Keratinocyte (primary cell): ENCODE data around the gene LYRM7. TPM values are rescaled to one million over a fixed set of nuclear protein-coding genes. Genes with fewer than 3 reads are reported as not detected.

Experiments used
- DNase-seq: peaks from one replicate; pipeline ENCODE4 v3.0.0-alpha.2; 2011; ENCODE audit warnings: low read depth, missing footprints, low spot score
- FAIRE-seq: peaks from 2 replicates; lab custom pipeline; 2011; peaks lifted over from hg19 to GRCh38; lab: Jason Lieb, UNC
- H2AFZ ChIP-seq: 2 replicates; pipeline ENCODE4 v1.6.0; 2012; ENCODE audit warnings: low read length, control low read depth, inconsistent platforms; ENCODE audit not compliant: control insufficient read depth
- H3K27ac ChIP-seq: 2 replicates; pipeline ENCODE4 v1.5.1; 2011; ENCODE audit warnings: low read length; ENCODE audit not compliant: control insufficient read depth, insufficient read depth
- H3K27me3 ChIP-seq: 3 replicates; pipeline ENCODE4 v1.6.0; 2011; ENCODE audit warnings: low read length; ENCODE audit not compliant: control insufficient read depth, insufficient read depth; ENCODE audit errors: extremely low read depth
- H3K36me3 ChIP-seq, 2 experiments: 2 replicates in 1 of 2; 3 replicates in 1 of 2; pipeline ENCODE4 v1.5.1; 2011; ENCODE audit warnings: low read length in 2 of 2, mild to moderate bottlenecking in 1 of 2; ENCODE audit not compliant: control insufficient read depth in 2 of 2, insufficient read depth in 2 of 2; ENCODE audit errors: extremely low read depth in 1 of 2
- H3K4me1 ChIP-seq: 3 replicates; pipeline ENCODE4 v1.5.1; 2011; ENCODE audit warnings: low read length; ENCODE audit not compliant: control insufficient read depth, insufficient read depth; ENCODE audit errors: extremely low read depth
- H3K4me2 ChIP-seq: 3 replicates; pipeline ENCODE4 v1.6.0; 2011; ENCODE audit warnings: low read depth, low read length; ENCODE audit not compliant: control insufficient read depth, insufficient read depth; ENCODE audit errors: extremely low read depth
- H3K4me3 ChIP-seq, 3 experiments: fragments of 200-600 bp in 1 of 3; sonication (generic) in 1 of 3; 2 replicates in 2 of 3; 3 replicates in 1 of 3; pipeline ENCODE4 v1.5.1; 2011 to 2016; ENCODE audit warnings: low read length in 3 of 3, mild to moderate bottlenecking in 3 of 3, control low read depth in 2 of 3, inconsistent platforms in 1 of 3, low read depth in 1 of 3, mixed read lengths in 1 of 3, mixed run types in 1 of 3, moderate library complexity in 1 of 3; ENCODE audit not compliant: control insufficient read depth in 2 of 3, insufficient read depth in 2 of 3; ENCODE audit errors: extremely low read depth in 1 of 3
- H3K79me2 ChIP-seq: 2 replicates; pipeline ENCODE4 v1.6.0; 2012; ENCODE audit warnings: low read length; ENCODE audit not compliant: control insufficient read depth, insufficient read depth
- H3K9ac ChIP-seq: 3 replicates; pipeline ENCODE4 v1.6.0; 2011; ENCODE audit warnings: low read length; ENCODE audit not compliant: control insufficient read depth, insufficient read depth; ENCODE audit errors: extremely low read depth
- H3K9me1 ChIP-seq: 3 replicates; pipeline ENCODE4 v1.6.0; 2011; ENCODE audit warnings: low read length; ENCODE audit not compliant: control insufficient read depth, insufficient read depth; ENCODE audit errors: extremely low read depth
- H3K9me3 ChIP-seq: 2 replicates; pipeline ENCODE4 v1.5.1; 2012; ENCODE audit warnings: low read depth, low read length; ENCODE audit not compliant: control insufficient read depth
- H4K20me1 ChIP-seq: 3 replicates; pipeline ENCODE4 v1.6.0; 2011; ENCODE audit warnings: low read length; ENCODE audit not compliant: control insufficient read depth, insufficient read depth; ENCODE audit errors: extremely low read depth
- EZH2 ChIP-seq: IDR thresholded peaks from one replicate; pipeline ENCODE4 v1.6.1; 2012; ENCODE audit warnings: inconsistent platforms, mild to moderate bottlenecking, low read length, moderate library complexity
- dilution Hi-C: fragments of 300-500 bp; cut with MboI; formaldehyde crosslinking; loops from one replicate; pipeline ENCODE4 v1.7.0; 2020; ENCODE audit warnings: low sequenced_read_pairs; ENCODE audit not compliant: extremely low pct_ligation_motif_present
- polyA plus RNA-seq, 5 experiments: library from polyadenylated mRNA; depleted of rRNA in 3 of 5; stranded (reverse) in 3 of 5; stranded (forward) in 1 of 5; unstranded in 1 of 5; fragments of >200 nt; gene quantifications; 1 replicate in 1 of 5; 2 replicates in 3 of 5; 3 replicates in 1 of 5; pipeline versions ENCODE4 v1.2.1 to v1.2.3, GENCODE V29; 2011 to 2012; ENCODE audit warnings: missing spikeins in 2 of 5, low read depth in 1 of 5, low replicate concordance in 1 of 5
- TF ChIP-seq, protein P1 (sequence below), 3 experiments: IDR thresholded peaks in 1 of 3; conservative IDR thresholded peaks in 1 of 3; optimal IDR thresholded peaks in 1 of 3; 2 replicates in 2 of 3; 3 replicates in 1 of 3; pipeline versions ENCODE3 to v1.5.1; 2011; ENCODE audit warnings: low read length in 3 of 3, mild to moderate bottlenecking in 3 of 3, moderate library complexity in 2 of 3, control low read depth in 1 of 3, inconsistent platforms in 1 of 3; ENCODE audit not compliant: insufficient read depth in 2 of 3; ENCODE audit errors: extremely low read depth in 1 of 3

The LYRM7 gene
- polyA plus RNA-seq, 1 donor (not counting 4 experiments of a cell fraction or from before 2014, with no cell fraction given): 5.5 TPM

DNA sequence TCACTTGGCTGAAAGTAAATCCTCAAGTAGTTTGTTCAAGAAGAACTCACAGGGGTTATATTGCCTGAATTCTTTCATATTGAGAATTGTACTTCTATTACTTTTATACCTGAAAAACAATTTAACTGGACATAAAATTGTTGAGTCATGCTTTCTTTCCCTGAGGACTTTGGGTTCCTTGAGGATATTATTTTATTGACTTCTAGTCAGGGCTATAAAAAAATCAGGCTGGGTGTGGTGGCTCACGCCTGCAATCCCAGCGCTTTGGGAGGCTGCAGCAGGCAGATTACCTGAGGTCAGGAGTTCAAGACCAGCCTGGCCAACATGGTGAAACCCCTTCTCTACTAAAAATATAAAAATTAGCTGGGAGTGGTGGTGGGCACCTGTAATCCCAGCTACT, 75.2 kb downstream of the LYRM7 start:
- no peaks in the 10 kb centered on the region for H3K36me3 ChIP-seq

DNA sequence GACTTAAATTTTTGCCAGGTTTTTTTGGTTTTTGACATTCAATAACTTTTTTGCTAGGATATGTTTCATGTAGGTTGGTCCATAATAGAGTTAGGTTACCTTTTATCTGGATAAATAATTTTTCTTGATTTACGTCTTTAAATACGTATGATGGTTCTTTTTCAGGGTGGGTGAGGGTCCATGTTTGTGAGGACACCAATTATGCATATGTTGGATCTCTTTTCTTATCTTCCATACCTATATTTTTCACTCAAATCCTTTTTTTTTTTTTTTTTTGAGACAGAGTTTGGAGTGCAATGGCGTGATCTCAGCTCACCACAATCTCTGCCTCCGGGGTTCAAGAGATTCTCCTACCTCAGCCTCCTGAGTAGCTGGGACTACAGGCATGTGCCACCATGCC, 75.8 kb downstream of the LYRM7 start:
- FAIRE-seq: no peak
- dilution Hi-C loops: no loop called here

More for the DNA sequence above, 75.2 kb downstream of the LYRM7 start:
- H3K4me3 ChIP-seq: no peak overlapping the region
- no peak for DNase-seq
- no peak overlapping the region for H2AFZ ChIP-seq
- no peak overlapping the region for H3K27ac ChIP-seq
- no peaks in the 10 kb centered on the region for H4K20me1 ChIP-seq
- peaks cover 7% of the 10 kb centered on the region for H3K4me1 ChIP-seq
- H3K9me1 ChIP-seq: no peaks in the 10 kb centered on the region
- H3K27me3 ChIP-seq: no peaks in the 10 kb centered on the region
- dilution Hi-C loops: no loop called here
- no peak for FAIRE-seq
- no peak overlapping the region for H3K9ac ChIP-seq
- TF ChIP-seq, protein P1, sequence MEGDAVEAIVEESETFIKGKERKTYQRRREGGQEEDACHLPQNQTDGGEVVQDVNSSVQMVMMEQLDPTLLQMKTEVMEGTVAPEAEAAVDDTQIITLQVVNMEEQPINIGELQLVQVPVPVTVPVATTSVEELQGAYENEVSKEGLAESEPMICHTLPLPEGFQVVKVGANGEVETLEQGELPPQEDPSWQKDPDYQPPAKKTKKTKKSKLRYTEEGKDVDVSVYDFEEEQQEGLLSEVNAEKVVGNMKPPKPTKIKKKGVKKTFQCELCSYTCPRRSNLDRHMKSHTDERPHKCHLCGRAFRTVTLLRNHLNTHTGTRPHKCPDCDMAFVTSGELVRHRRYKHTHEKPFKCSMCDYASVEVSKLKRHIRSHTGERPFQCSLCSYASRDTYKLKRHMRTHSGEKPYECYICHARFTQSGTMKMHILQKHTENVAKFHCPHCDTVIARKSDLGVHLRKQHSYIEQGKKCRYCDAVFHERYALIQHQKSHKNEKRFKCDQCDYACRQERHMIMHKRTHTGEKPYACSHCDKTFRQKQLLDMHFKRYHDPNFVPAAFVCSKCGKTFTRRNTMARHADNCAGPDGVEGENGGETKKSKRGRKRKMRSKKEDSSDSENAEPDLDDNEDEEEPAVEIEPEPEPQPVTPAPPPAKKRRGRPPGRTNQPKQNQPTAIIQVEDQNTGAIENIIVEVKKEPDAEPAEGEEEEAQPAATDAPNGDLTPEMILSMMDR (optimal IDR thresholded peaks at IDR 0.05 in 1 of 3, IDR thresholded peaks at IDR 0.05 in 1 of 3, conservative IDR thresholded peaks at IDR 0.05 in 1 of 3; ENCODE audit: extremely low read depth in 1 of 3, insufficient read depth in 2 of 3, low read length in 3 of 3): no peak
- TF ChIP-seq EZH2: no peak
- no peak overlapping the region for H3K4me2 ChIP-seq
- H3K79me2 ChIP-seq: no peaks in the 10 kb centered on the region
- H3K9me3 ChIP-seq: no peaks in the 10 kb centered on the region

More for the DNA sequence above, 75.8 kb downstream of the LYRM7 start:
- DNase-seq: no peak
- Histone ChIP-seq H3K27me3 (no peaks in the 10 kb centered on the region), H3K4me3 (no peak overlapping the region), H3K36me3 (no peaks in the 10 kb centered on the region), H3K4me1 (peaks cover 7% of the 10 kb centered on the region), H3K79me2 (no peaks in the 10 kb centered on the region), H3K27ac (no peak overlapping the region), H3K4me2 (no peak overlapping the region), H3K9ac (no peak overlapping the region), H4K20me1 (no peaks in the 10 kb centered on the region), H3K9me1 (no peaks in the 10 kb centered on the region), H2AFZ (no peak overlapping the region), H3K9me3 (no peaks in the 10 kb centered on the region)
- TF ChIP-seq EZH2: no peak
- TF ChIP-seq, protein P1 (optimal IDR thresholded peaks at IDR 0.05 in 1 of 3, IDR thresholded peaks at IDR 0.05 in 1 of 3, conservative IDR thresholded peaks at IDR 0.05 in 1 of 3; ENCODE audit: extremely low read depth in 1 of 3, insufficient read depth in 2 of 3, low read length in 3 of 3): no peak
